Testis (tissue), 2 donors: ENCODE data around the gene PPP1R26.

Experiments used
- CTCF ChIP-seq, 3 experiments: fragments of 450-650 bp in 2 of 3; fragments of 200-600 bp in 1 of 3; sonication (generic) in 1 of 3; IDR thresholded peaks; one replicate each; pipeline ENCODE4 v1.5.1; 2016 to 2019; ENCODE audit warnings: antibody characterized with exemption in 3 of 3, mild to moderate bottlenecking in 2 of 3, moderate library complexity in 1 of 3
- POLR2A ChIP-seq: fragments of 450-650 bp; IDR thresholded peaks from one replicate; pipeline ENCODE4 v1.6.1; 2017; ENCODE audit warnings: antibody characterized with exemption, mild to moderate bottlenecking, moderate library complexity

- TF ChIP-seq CTCF (IDR thresholded peaks at IDR 0.05) = no peak
- no peak for TF ChIP-seq POLR2A
These were observed 45.9 kb downstream of the PPP1R26 start for GRCh38 chr9:135525241-135526088.
